HepG2 (cell line): ENCODE results near the gene WDR83. TPM values are rescaled to one million over a fixed set of nuclear protein-coding genes. Genes with fewer than 3 reads are reported as not detected.

Experiments used
- AGO1 ChIP-seq: fragments of 200-400 bp; formaldehyde crosslinking; IDR thresholded peaks from 2 replicates; pipeline ENCODE4 v1.6.1; 2017; ENCODE audit warnings: mild to moderate bottlenecking, low read depth, low read length, moderate library complexity; ENCODE audit not compliant: poor library complexity, severe bottlenecking
- CBFB ChIP-seq: sonication (generic); formaldehyde crosslinking; IDR thresholded peaks from 2 replicates; pipeline ENCODE4 v1.4.0; 2020; ENCODE audit warnings: missing genetic modification reagents
- HMG20A ChIP-seq: IDR thresholded peaks from 2 replicates; pipeline ENCODE4 v1.6.1; 2016; ENCODE audit warnings: borderline replicate concordance
- JUND ChIP-seq: sonication (generic); formaldehyde crosslinking; IDR thresholded peaks from 2 replicates; pipeline ENCODE4 v1.8.0; 2022; ENCODE audit warnings: mild to moderate bottlenecking, missing genetic modification reagents
- KDM4B ChIP-seq: sonication (generic); formaldehyde crosslinking; IDR thresholded peaks from 2 replicates; pipeline ENCODE4 v1.4.0; 2020; ENCODE audit warnings: missing genetic modification reagents
- MEIS2 ChIP-seq: sonication (generic); formaldehyde crosslinking; IDR thresholded peaks from 2 replicates; pipeline ENCODE4 v1.9.0; 2021; ENCODE audit warnings: mild to moderate bottlenecking, missing genetic modification reagents
- NCOA1 ChIP-seq: sonication (generic); formaldehyde crosslinking; IDR thresholded peaks from 2 replicates; pipeline ENCODE4 v1.9.0; 2021; ENCODE audit warnings: missing genetic modification reagents
- NR1H2 ChIP-seq: sonication (generic); formaldehyde crosslinking; IDR thresholded peaks from 2 replicates; pipeline ENCODE4 v1.8.1; 2022; ENCODE audit warnings: low read depth, missing genetic modification reagents, borderline replicate concordance
- PRMT3 ChIP-seq: sonication (generic); formaldehyde crosslinking; IDR thresholded peaks from 2 replicates; pipeline ENCODE4 v1.8.1; 2022; ENCODE audit warnings: low read depth, mild to moderate bottlenecking, moderate library complexity, missing genetic modification reagents, borderline replicate concordance
- SAP130 ChIP-seq: IDR thresholded peaks from 2 replicates; pipeline ENCODE4 v1.6.1; 2016; ENCODE audit warnings: low read depth
- SP140L ChIP-seq: sonication (generic); formaldehyde crosslinking; IDR thresholded peaks from 2 replicates; pipeline ENCODE4 v1.4.0; 2020; ENCODE audit warnings: missing genetic modification reagents, borderline replicate concordance
- ZKSCAN5 ChIP-seq: sonication (generic); formaldehyde crosslinking; IDR thresholded peaks from 2 replicates; pipeline ENCODE4 v1.5.1; 2020; ENCODE audit warnings: mild to moderate bottlenecking, missing genetic modification reagents
- ZNF136 ChIP-seq: sonication (generic); formaldehyde crosslinking; IDR thresholded peaks from 2 replicates; pipeline ENCODE4 v1.8.1; 2022; ENCODE audit warnings: low read depth, mild to moderate bottlenecking, moderate library complexity, missing genetic modification reagents
- ZNF564 ChIP-seq: sonication (generic); formaldehyde crosslinking; IDR thresholded peaks from 2 replicates; pipeline ENCODE4 v1.8.1; 2023; ENCODE audit warnings: mild to moderate bottlenecking, missing genetic modification reagents
- polyA plus RNA-seq, 8 experiments: library from polyadenylated mRNA; depleted of rRNA in 3 of 8; stranded (reverse) in 7 of 8; unstranded in 1 of 8; fragments of >200 nt; fragmentation: Illumina TruSeq in 4 of 8; extraction: Trizol in 4 of 8; gene quantifications; 2 replicates each; pipeline versions ENCODE4 v1.2.1 to v1.2.3, GENCODE V29; 2011 to 2016; ENCODE audit warnings: low read depth in 4 of 8, missing spikeins in 1 of 8, mixed read lengths in 1 of 8; ENCODE audit not compliant: insufficient read depth in 1 of 8
- total RNA-seq, 5 experiments: library from RNA; depleted of rRNA; stranded (reverse); fragments of >200 nt; fragmentation: Illumina TruSeq; extraction: Trizol; gene quantifications; 2 replicates each; pipeline ENCODE4 v1.2.3, GENCODE V29; 2016; ENCODE audit warnings: low read depth in 1 of 5
- TF ChIP-seq, protein P1 (sequence below): sonication (generic); formaldehyde crosslinking; IDR thresholded peaks from 2 replicates; pipeline ENCODE4 v1.8.1; 2023; ENCODE audit warnings: mild to moderate bottlenecking, missing genetic modification reagents
- TF ChIP-seq, protein P2 (sequence below): sonication (generic); formaldehyde crosslinking; IDR thresholded peaks from 2 replicates; pipeline ENCODE4 v1.4.0; 2020; ENCODE audit warnings: missing genetic modification reagents
- TF ChIP-seq, protein P3 (sequence below): sonication (generic); formaldehyde crosslinking; IDR thresholded peaks from 2 replicates; pipeline ENCODE4 v1.4.0; 2020; ENCODE audit warnings: mild to moderate bottlenecking, missing genetic modification reagents
- TF ChIP-seq, protein P4 (sequence below): sonication (generic); formaldehyde crosslinking; IDR thresholded peaks from 2 replicates; pipeline ENCODE4 v1.4.0; 2020; ENCODE audit warnings: missing genetic modification reagents
- TF ChIP-seq, protein P5 (sequence below): sonication (generic); formaldehyde crosslinking; IDR thresholded peaks from 2 replicates; pipeline ENCODE4 v1.5.1; 2020; ENCODE audit warnings: mild to moderate bottlenecking, missing genetic modification reagents, borderline replicate concordance
- TF ChIP-seq, protein P6 (sequence below): IDR thresholded peaks from 2 replicates; pipeline ENCODE4 v1.6.1; 2016; ENCODE audit warnings: missing genetic modification reagents, missing compliant biosample characterization

WDR83 gene
- total and polyA plus RNA-seq, 2 of the 13 experiments (the other 11 are each of a cell fraction or from before 2014, with no cell fraction given), result 4.5 to 10.7 TPM

GRCh38 chr19:12670159-12670928, 3.7 kb downstream of the WDR83 start (continued):
- TF ChIP-seq NR1H2 (CRISPR knock-in tag) (no peak), AGO1 (peak; percentile 15), JUND (CRISPR knock-in tag) (no peak), SAP130 (CRISPR knock-in tag) (no peak), KDM4B (no peak), ZNF136 (no peak), HMG20A (CRISPR knock-in tag) (no peak), CBFB (CRISPR knock-in tag) (no peak), NCOA1 (CRISPR knock-in tag) (no peak), SP140L (CRISPR knock-in tag) (no peak), ZKSCAN5 (no peak), ZNF564 (CRISPR knock-in tag) (no peak), PRMT3 (CRISPR knock-in tag) (0 out of 2 replicates have a peak, but pooled peaks have one; percentile 19), MEIS2 (CRISPR knock-in tag) (no peak)
- TF ChIP-seq, protein P1, sequence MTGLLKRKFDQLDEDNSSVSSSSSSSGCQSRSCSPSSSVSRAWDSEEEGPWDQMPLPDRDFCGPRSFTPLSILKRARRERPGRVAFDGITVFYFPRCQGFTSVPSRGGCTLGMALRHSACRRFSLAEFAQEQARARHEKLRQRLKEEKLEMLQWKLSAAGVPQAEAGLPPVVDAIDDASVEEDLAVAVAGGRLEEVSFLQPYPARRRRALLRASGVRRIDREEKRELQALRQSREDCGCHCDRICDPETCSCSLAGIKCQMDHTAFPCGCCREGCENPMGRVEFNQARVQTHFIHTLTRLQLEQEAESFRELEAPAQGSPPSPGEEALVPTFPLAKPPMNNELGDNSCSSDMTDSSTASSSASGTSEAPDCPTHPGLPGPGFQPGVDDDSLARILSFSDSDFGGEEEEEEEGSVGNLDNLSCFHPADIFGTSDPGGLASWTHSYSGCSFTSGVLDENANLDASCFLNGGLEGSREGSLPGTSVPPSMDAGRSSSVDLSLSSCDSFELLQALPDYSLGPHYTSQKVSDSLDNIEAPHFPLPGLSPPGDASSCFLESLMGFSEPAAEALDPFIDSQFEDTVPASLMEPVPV (CRISPR knock-in tag), result no peak
- TF ChIP-seq, protein P2, sequence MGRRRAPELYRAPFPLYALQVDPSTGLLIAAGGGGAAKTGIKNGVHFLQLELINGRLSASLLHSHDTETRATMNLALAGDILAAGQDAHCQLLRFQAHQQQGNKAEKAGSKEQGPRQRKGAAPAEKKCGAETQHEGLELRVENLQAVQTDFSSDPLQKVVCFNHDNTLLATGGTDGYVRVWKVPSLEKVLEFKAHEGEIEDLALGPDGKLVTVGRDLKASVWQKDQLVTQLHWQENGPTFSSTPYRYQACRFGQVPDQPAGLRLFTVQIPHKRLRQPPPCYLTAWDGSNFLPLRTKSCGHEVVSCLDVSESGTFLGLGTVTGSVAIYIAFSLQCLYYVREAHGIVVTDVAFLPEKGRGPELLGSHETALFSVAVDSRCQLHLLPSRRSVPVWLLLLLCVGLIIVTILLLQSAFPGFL (CRISPR knock-in tag), result no peak
- TF ChIP-seq, protein P3, sequence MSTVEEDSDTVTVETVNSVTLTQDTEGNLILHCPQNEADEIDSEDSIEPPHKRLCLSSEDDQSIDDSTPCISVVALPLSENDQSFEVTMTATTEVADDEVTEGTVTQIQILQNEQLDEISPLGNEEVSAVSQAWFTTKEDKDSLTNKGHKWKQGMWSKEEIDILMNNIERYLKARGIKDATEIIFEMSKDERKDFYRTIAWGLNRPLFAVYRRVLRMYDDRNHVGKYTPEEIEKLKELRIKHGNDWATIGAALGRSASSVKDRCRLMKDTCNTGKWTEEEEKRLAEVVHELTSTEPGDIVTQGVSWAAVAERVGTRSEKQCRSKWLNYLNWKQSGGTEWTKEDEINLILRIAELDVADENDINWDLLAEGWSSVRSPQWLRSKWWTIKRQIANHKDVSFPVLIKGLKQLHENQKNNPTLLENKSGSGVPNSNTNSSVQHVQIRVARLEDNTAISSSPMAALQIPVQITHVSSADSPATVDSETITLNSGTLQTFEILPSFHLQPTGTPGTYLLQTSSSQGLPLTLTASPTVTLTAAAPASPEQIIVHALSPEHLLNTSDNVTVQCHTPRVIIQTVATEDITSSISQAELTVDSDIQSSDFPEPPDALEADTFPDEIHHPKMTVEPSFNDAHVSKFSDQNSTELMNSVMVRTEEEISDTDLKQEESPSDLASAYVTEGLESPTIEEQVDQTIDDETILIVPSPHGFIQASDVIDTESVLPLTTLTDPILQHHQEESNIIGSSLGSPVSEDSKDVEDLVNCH (CRISPR knock-in tag), result no peak
- TF ChIP-seq, protein P4, sequence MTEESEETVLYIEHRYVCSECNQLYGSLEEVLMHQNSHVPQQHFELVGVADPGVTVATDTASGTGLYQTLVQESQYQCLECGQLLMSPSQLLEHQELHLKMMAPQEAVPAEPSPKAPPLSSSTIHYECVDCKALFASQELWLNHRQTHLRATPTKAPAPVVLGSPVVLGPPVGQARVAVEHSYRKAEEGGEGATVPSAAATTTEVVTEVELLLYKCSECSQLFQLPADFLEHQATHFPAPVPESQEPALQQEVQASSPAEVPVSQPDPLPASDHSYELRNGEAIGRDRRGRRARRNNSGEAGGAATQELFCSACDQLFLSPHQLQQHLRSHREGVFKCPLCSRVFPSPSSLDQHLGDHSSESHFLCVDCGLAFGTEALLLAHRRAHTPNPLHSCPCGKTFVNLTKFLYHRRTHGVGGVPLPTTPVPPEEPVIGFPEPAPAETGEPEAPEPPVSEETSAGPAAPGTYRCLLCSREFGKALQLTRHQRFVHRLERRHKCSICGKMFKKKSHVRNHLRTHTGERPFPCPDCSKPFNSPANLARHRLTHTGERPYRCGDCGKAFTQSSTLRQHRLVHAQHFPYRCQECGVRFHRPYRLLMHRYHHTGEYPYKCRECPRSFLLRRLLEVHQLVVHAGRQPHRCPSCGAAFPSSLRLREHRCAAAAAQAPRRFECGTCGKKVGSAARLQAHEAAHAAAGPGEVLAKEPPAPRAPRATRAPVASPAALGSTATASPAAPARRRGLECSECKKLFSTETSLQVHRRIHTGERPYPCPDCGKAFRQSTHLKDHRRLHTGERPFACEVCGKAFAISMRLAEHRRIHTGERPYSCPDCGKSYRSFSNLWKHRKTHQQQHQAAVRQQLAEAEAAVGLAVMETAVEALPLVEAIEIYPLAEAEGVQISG (CRISPR knock-in tag), result no peak
- TF ChIP-seq, protein P5, sequence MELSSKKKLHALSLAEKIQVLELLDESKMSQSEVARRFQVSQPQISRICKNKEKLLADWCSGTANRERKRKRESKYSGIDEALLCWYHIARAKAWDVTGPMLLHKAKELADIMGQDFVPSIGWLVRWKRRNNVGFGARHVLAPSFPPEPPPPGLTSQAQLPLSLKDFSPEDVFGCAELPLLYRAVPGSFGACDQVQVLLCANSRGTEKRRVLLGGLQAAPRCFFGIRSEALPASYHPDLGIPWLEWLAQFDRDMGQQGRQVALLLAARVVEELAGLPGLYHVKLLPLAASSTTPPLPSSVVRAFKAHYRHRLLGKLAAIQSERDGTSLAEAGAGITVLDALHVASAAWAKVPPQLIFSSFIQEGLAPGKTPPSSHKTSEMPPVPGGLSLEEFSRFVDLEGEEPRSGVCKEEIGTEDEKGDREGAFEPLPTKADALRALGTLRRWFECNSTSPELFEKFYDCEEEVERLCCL (CRISPR knock-in tag), result no peak
- TF ChIP-seq, protein P6, sequence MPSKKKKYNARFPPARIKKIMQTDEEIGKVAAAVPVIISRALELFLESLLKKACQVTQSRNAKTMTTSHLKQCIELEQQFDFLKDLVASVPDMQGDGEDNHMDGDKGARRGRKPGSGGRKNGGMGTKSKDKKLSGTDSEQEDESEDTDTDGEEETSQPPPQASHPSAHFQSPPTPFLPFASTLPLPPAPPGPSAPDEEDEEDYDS (CRISPR knock-in tag), result no peak
